HepG2 (cell line): Measurements from ENCODE around the gene ADGRV1. TPM values are rescaled to one million over a fixed set of nuclear protein-coding genes. Genes with fewer than 3 reads are reported as not detected.
A peak's percentile ranks its signal among the peaks of the same experiment; 100 is the strongest.

Experiments
- CHD4 ChIP-seq: fragments of 200-600 bp; sonication (generic); IDR thresholded peaks from 2 replicates; pipeline ENCODE4 v1.7.0; 2017; ENCODE audit warnings: mild to moderate bottlenecking, low read length, borderline replicate concordance
- ETV6 ChIP-seq: sonication (generic); formaldehyde crosslinking; conservative IDR thresholded peaks from 2 replicates; pipeline ENCODE4 v1.4.0; 2020; ENCODE audit warnings: missing genetic modification reagents
- FLYWCH1 ChIP-seq: sonication (generic); formaldehyde crosslinking; IDR thresholded peaks from 2 replicates; pipeline ENCODE4 v1.8.1; 2023; ENCODE audit warnings: mild to moderate bottlenecking, missing genetic modification reagents
- GABPB1 ChIP-seq: IDR thresholded peaks from 2 replicates; pipeline ENCODE4 v1.6.1; 2016; ENCODE audit warnings: mild to moderate bottlenecking, missing genetic modification reagents, moderate library complexity, missing compliant biosample characterization
- GTF3A ChIP-seq: sonication (generic); formaldehyde crosslinking; conservative IDR thresholded peaks from 2 replicates; pipeline ENCODE4 v1.4.0; 2020; ENCODE audit warnings: mild to moderate bottlenecking, missing genetic modification reagents
- HNF4G ChIP-seq, 2 experiments: sonication (generic) in 1 of 2; formaldehyde crosslinking in 1 of 2; IDR thresholded peaks; 2 replicates each; pipeline versions ENCODE4 v1.4.0 to v1.6.1; 2011 to 2020; ENCODE audit warnings: borderline replicate concordance in 2 of 2, low read depth in 2 of 2, mild to moderate bottlenecking in 2 of 2, low read length in 1 of 2, missing genetic modification reagents in 1 of 2, moderate library complexity in 1 of 2
- JARID2 ChIP-seq: sonication (generic); formaldehyde crosslinking; IDR thresholded peaks from 2 replicates; pipeline ENCODE4 v1.8.1; 2023; ENCODE audit warnings: missing genetic modification reagents, inconsistent platforms; ENCODE audit not compliant: insufficient replicate concordance
- MAF1 ChIP-seq: sonication (generic); formaldehyde crosslinking; IDR thresholded peaks from 2 replicates; pipeline ENCODE4 v1.5.0; 2020; ENCODE audit warnings: missing genetic modification reagents, borderline replicate concordance
- MAFG ChIP-seq: sonication (generic); formaldehyde crosslinking; IDR thresholded peaks from 2 replicates; pipeline ENCODE4 v1.5.1; 2020; ENCODE audit warnings: mild to moderate bottlenecking, missing genetic modification reagents
- MIXL1 ChIP-seq: IDR thresholded peaks from 2 replicates; pipeline ENCODE4 v1.6.1; 2016
- SP140L ChIP-seq: sonication (generic); formaldehyde crosslinking; IDR thresholded peaks from 2 replicates; pipeline ENCODE4 v1.4.0; 2020; ENCODE audit warnings: missing genetic modification reagents, borderline replicate concordance
- STAG1 ChIP-seq: sonication (generic); formaldehyde crosslinking; IDR thresholded peaks from 2 replicates; pipeline ENCODE4 v1.4.0; 2020; ENCODE audit warnings: missing genetic modification reagents
- SUZ12 ChIP-seq: fragments of 150-350 bp; IDR thresholded peaks from 2 replicates; pipeline ENCODE4 v1.6.1; 2014; ENCODE audit warnings: low read depth, low read length
- TBX2 ChIP-seq: sonication (generic); formaldehyde crosslinking; IDR thresholded peaks from 2 replicates; pipeline ENCODE4 v1.5.0; 2020; ENCODE audit warnings: missing genetic modification reagents, mild to moderate bottlenecking, borderline replicate concordance
- U2AF2 ChIP-seq: fragments of 200-400 bp; formaldehyde crosslinking; IDR thresholded peaks from 2 replicates; pipeline ENCODE4 v1.6.1; 2017; ENCODE audit warnings: low read depth, mild to moderate bottlenecking, low read length
- YY1 ChIP-seq: IDR thresholded peaks from 2 replicates; pipeline ENCODE4 v1.6.1; 2011; ENCODE audit warnings: low read length, low read depth, moderate library complexity, mild to moderate bottlenecking; ENCODE audit not compliant: insufficient read depth, insufficient replicate concordance
- ZFYVE20 ChIP-seq: sonication (generic); formaldehyde crosslinking; IDR thresholded peaks from 2 replicates; pipeline ENCODE4 v1.8.0; 2023; ENCODE audit warnings: low read depth, mild to moderate bottlenecking, moderate library complexity, missing genetic modification reagents, borderline replicate concordance
- ZKSCAN5 ChIP-seq: sonication (generic); formaldehyde crosslinking; IDR thresholded peaks from 2 replicates; pipeline ENCODE4 v1.5.1; 2020; ENCODE audit warnings: mild to moderate bottlenecking, missing genetic modification reagents
- ZMAT5 ChIP-seq: sonication (generic); formaldehyde crosslinking; IDR thresholded peaks from 2 replicates; pipeline ENCODE4 v1.5.0; 2020; ENCODE audit warnings: mild to moderate bottlenecking, low read depth, missing genetic modification reagents, borderline replicate concordance
- ZNF207 ChIP-seq: fragments of 450-650 bp; IDR thresholded peaks from 2 replicates; pipeline ENCODE4 v1.6.1; 2016; ENCODE audit warnings: antibody characterized with exemption, borderline replicate concordance
- ZNF230 ChIP-seq: sonication (generic); formaldehyde crosslinking; IDR thresholded peaks from 2 replicates; pipeline ENCODE4 v1.4.0; 2020; ENCODE audit warnings: mild to moderate bottlenecking, missing genetic modification reagents
- ZNF432 ChIP-seq: sonication (generic); formaldehyde crosslinking; IDR thresholded peaks from 2 replicates; pipeline ENCODE4 v1.5.0; 2020; ENCODE audit warnings: missing genetic modification reagents, mild to moderate bottlenecking, borderline replicate concordance
- ZNF770 ChIP-seq: sonication (generic); formaldehyde crosslinking; IDR thresholded peaks from 2 replicates; pipeline ENCODE4 v1.5.0; 2020; ENCODE audit warnings: mild to moderate bottlenecking, missing genetic modification reagents
- ZNF775 ChIP-seq: sonication (generic); formaldehyde crosslinking; IDR thresholded peaks from 2 replicates; pipeline ENCODE4 v1.4.0; 2020; ENCODE audit warnings: missing genetic modification reagents, mild to moderate bottlenecking, moderate library complexity, borderline replicate concordance
- ZNF788 ChIP-seq: sonication (generic); formaldehyde crosslinking; IDR thresholded peaks from 2 replicates; pipeline ENCODE4 v1.5.0; 2020; ENCODE audit warnings: mild to moderate bottlenecking, missing genetic modification reagents, borderline replicate concordance
- polyA plus RNA-seq, 8 experiments: library from polyadenylated mRNA; depleted of rRNA in 3 of 8; stranded (reverse) in 7 of 8; unstranded in 1 of 8; fragments of >200 nt; fragmentation: Illumina TruSeq in 4 of 8; extraction: Trizol in 4 of 8; gene quantifications; 2 replicates each; pipeline versions ENCODE4 v1.2.1 to v1.2.3, GENCODE V29; 2011 to 2016; ENCODE audit warnings: low read depth in 4 of 8, missing spikeins in 1 of 8, mixed read lengths in 1 of 8; ENCODE audit not compliant: insufficient read depth in 1 of 8
- total RNA-seq, 5 experiments: library from RNA; depleted of rRNA; stranded (reverse); fragments of >200 nt; fragmentation: Illumina TruSeq; extraction: Trizol; gene quantifications; 2 replicates each; pipeline ENCODE4 v1.2.3, GENCODE V29; 2016; ENCODE audit warnings: low read depth in 1 of 5
- TF ChIP-seq, protein P1 (sequence below): IDR thresholded peaks from 2 replicates; pipeline ENCODE4 v1.6.1; 2016
- TF ChIP-seq, protein P2 (sequence below): sonication (generic); formaldehyde crosslinking; IDR thresholded peaks from 2 replicates; pipeline ENCODE4 v1.8.0; 2022; ENCODE audit warnings: mild to moderate bottlenecking, missing genetic modification reagents, moderate library complexity

The ADGRV1 gene
- total and polyA plus RNA-seq, 2 of the 13 experiments (the other 11 are each of a cell fraction or from before 2014, with no cell fraction given): 1.7 to 3.9 TPM

DNA sequence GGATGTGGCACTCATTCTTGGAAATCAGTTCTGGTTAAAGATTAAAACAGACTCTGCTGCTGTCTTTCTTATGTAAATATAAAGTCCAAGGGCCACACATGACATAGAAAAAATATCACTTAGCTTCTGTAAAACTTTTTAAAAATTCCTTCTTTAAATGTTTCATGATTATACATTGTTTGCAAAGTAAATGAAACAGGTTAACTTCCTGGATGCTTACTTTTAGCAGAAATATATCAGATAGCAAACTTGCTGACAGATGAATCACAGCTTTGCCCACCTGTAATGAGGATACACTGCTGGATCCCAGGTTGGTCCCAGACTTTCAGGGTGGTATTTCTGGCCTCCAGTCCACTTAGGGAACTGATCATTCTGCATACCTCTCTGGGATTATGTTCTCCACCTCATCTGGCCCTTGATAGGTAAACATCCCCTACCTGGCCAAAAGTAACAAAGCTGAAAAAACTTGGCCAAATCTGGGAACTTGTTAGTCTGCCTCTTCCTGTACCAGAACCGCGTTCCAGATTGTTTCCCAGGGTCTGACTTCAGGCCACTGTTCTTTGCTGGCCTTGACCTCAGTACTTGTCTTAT is 340.5 kb downstream of the ADGRV1 start (continued):
- TF ChIP-seq YY1 (no peak), CHD4 (no peak), GTF3A (CRISPR knock-in tag) (no peak), HNF4G (IDR thresholded peaks at IDR 0.05; ENCODE audit: borderline replicate concordance, low read depth, low read length) (0 out of 2 replicates have a peak, but pooled peaks have one; percentile 11), HNF4G (CRISPR knock-in tag; IDR thresholded peaks at IDR 0.05; ENCODE audit: borderline replicate concordance, low read depth) (0 out of 2 replicates have a peak, but pooled peaks have one; percentile 39), ZFYVE20 (CRISPR knock-in tag) (no peak), MIXL1 (CRISPR knock-in tag) (peak; percentile 63), FLYWCH1 (CRISPR knock-in tag) (no peak), ETV6 (CRISPR knock-in tag) (no peak), ZNF775 (no peak), ZMAT5 (CRISPR knock-in tag) (no peak), STAG1 (CRISPR knock-in tag) (no peak), SUZ12 (no peak), ZNF788 (CRISPR knock-in tag) (no peak), ZNF230 (CRISPR knock-in tag) (no peak), JARID2 (no peak), ZKSCAN5 (CRISPR knock-in tag) (no peak), GABPB1 (no peak), ZNF770 (CRISPR knock-in tag) (no peak), U2AF2 (no peak), MAF1 (CRISPR knock-in tag) (no peak), ZNF207 (no peak), TBX2 (peak; percentile 34; the same call in 1 of the 2 replicates), ZNF432 (no peak), SP140L (CRISPR knock-in tag) (no peak), MAFG (CRISPR knock-in tag) (no peak)
- TF ChIP-seq, protein P1, sequence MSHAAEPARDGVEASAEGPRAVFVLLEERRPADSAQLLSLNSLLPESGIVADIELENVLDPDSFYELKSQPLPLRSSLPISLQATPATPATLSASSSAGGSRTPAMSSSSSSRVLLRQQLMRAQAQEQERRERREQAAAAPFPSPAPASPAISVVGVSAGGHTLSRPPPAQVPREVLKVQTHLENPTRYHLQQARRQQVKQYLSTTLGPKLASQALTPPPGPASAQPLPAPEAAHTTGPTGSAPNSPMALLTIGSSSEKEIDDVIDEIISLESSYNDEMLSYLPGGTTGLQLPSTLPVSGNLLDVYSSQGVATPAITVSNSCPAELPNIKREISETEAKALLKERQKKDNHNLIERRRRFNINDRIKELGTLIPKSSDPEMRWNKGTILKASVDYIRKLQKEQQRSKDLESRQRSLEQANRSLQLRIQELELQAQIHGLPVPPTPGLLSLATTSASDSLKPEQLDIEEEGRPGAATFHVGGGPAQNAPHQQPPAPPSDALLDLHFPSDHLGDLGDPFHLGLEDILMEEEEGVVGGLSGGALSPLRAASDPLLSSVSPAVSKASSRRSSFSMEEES (CRISPR knock-in tag): no peak
- TF ChIP-seq, protein P2, sequence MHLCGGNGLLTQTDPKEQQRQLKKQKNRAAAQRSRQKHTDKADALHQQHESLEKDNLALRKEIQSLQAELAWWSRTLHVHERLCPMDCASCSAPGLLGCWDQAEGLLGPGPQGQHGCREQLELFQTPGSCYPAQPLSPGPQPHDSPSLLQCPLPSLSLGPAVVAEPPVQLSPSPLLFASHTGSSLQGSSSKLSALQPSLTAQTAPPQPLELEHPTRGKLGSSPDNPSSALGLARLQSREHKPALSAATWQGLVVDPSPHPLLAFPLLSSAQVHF (CRISPR knock-in tag): no peak
